ENCODE data around the gene LRRC37A3. TPM values are rescaled to one million over a fixed set of nuclear protein-coding genes. Genes with fewer than 3 reads are reported as not detected.
"Not testable (repeated sequence)": the region's sequence is repeated elsewhere in the genome, so short reads cannot be mapped to it uniquely, and the experiment has no call there.

LRRC37A3 gene
- total RNA-seq, 2 experiments from 2014 or later = 17.2 to 19.0 TPM

DNA sequence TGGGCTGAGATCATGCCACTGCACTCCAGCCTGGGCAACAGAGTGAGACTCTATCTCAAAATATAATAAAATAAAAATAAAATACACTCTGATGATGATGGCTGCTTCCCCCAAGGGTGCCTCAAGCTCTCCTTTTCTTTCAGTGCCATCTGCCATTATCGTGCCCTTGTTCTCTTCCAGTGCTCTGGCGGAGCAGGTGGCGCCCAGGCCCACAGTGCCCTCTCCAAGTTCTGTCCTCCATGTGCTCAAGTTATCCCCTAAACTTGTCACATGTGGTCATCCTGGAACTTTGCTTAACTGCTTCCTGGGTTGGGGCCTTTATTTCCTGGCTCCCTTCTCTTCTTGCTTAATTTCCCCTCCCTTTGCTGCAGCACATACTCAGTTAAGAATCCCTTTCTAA, 76.4 kb downstream of the LRRC37A3 start:
- not testable (repeated sequence) for DNase-seq, H3K27ac Mint-ChIP-seq, H3K9me3 Mint-ChIP-seq

DNA sequence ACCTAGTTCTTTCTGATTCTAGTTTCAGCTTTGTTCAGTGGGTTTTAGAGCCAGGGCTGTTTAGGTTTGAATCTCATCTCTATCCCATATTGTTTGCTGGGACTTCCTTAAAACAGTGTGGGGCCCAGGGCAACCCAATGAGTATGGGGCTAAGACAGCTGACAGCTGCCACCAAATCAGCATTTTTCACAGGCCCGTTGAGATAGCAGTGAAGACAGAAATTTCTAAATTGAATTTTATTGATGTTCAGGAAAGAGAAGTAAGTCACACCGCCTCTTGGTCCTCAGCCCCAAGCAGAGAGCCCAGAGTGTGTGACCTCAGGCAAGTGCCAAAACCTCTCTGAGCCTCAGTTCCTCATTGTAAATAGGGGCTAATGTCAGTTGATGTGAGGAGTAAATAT, 78.3 kb downstream of the LRRC37A3 start:
- POLR2A ChIA-PET; H3K4me1 Mint-ChIP-seq; H3K4me3 Mint-ChIP-seq; H3K36me3 Mint-ChIP-seq (ENCODE audit: low read depth); H3K27me3 Mint-ChIP-seq; H3K27ac Mint-ChIP-seq; DNase-seq; H3K9me3 Mint-ChIP-seq: not testable (repeated sequence)
- CTCF ChIA-PET = interaction anchor here (0.6 kb wide), 1 partner anchor 12 kb away, joined by 3 read pairs; no protein-coding TSS in a partner anchor

More for the DNA sequence above, 76.4 kb downstream of the LRRC37A3 start:
- H3K36me3 Mint-ChIP-seq (ENCODE audit: low read depth); CTCF ChIA-PET; H3K27me3 Mint-ChIP-seq; H3K4me3 Mint-ChIP-seq; H3K4me1 Mint-ChIP-seq; POLR2A ChIA-PET: not testable (repeated sequence)

DNA sequence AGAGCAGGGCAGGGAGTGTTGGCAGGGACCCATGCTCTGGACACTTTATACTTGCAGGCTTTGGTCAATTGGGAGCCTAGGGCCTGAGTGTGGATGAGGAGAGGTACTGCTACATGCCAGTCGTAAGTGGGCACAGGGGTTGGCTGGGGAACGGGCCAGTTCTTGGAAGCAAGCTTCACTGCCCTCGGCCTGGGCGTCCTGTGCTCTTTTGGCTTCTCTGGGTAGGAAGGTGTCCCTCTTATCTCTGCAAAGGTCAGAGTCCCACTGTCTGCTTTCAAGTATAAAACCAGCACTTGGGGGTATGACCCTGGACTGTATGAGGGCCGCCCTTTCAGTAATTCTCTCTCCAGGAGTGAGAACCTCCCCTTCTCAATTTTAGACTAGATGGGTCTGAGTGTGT, 80.8 kb downstream of the LRRC37A3 start:
- H3K4me3 Mint-ChIP-seq, H3K27ac Mint-ChIP-seq, H3K27me3 Mint-ChIP-seq, DNase-seq, H3K9me3 Mint-ChIP-seq, POLR2A ChIA-PET: not testable (repeated sequence)
- CTCF ChIA-PET = interaction anchor here (0.7 kb wide), 1 partner anchor 100 kb away, joined by 3 read pairs; no protein-coding TSS in a partner anchor
- Mint-ChIP-seq H3K4me1 (peaks cover 19% of the 10 kb centered on the region), H3K36me3 (ENCODE audit: low read depth) (peaks cover 17% of the 10 kb centered on the region)

DNA sequence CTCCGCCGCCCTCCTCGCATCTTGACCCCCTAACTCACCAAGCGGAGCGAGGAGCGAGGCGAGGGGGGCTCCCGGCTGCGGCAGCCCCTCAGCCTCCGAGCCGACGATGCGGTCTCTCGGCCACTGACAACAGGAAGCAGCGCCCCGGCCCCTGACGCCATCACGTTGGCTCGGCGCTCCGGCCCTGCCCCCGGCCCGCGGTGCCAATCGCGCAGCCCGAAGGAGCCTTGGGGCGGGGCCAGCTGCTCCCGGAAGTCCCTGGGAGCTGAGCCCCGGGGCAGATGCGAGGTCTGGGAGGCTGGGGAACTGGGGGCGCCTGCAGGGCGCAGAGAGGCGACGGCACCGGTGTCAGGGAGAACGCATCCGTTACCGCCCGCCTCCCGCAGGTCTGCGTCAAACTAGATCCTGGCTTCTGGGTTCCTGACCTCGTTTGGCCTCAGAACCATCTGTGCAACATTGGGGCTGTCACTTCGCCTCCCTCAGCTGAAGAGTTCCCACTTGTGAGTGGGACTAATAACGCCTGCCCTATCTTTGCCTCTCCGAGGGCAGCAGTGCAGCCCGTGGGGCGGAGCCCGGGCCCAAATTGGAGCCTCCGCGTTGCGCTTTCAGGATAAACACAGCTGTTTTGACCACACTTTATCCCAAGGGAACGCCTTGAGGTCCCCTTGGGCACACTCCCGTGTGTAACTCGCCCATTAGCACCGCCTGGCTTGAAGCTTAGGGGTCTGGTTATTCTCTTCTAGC, 82.1 kb downstream of the LRRC37A3 start:
- Mint-ChIP-seq H3K36me3 (ENCODE audit: low read depth) (peaks cover 17% of the 10 kb centered on the region), H3K4me3 (peak overlapping the region; percentile 89), H3K4me1 (peaks cover 19% of the 10 kb centered on the region), H3K27ac (peak overlapping the region; percentile 90)
- ChIA-PET POLR2A (interaction anchor here (0.9 to 1.8 kb wide), 2 partner anchors 57 to 128 kb away, joined by 4 to 9 read pairs; no protein-coding TSS in a partner anchor), CTCF (interaction anchor here (1.8 kb wide), 1 partner anchor 60 kb away, joined by 8 read pairs; no protein-coding TSS in a partner anchor)
- H3K27me3 Mint-ChIP-seq, H3K9me3 Mint-ChIP-seq: not testable (repeated sequence)
- DNase-seq = peak; percentile 91

DNA sequence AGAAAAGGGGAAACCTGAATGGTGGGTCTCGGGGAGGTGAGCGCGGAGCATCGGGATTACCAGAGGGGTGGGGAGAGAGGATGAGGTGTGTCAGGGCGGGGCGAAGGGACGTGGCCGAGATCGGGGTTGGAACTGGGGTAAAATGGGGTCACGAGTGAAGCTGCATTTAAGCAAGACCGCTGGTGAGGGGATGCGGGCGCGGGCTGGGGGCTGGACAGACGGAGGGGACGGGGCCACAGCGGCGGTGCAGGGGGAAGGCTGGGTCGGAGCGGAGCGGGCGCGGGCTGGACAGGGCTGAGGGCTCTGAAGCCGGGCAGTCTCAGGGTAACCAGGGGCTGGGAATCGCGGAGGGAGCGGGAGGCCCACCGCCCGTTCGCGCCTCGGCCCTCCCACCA, 82.7 kb downstream of the LRRC37A3 start:
- H3K9me3 Mint-ChIP-seq, H3K27me3 Mint-ChIP-seq: not testable (repeated sequence)
- H3K4me3 Mint-ChIP-seq = peak overlapping the region; percentile 89
- H3K4me1 Mint-ChIP-seq = peaks cover 19% of the 10 kb centered on the region
- peak; percentile 50 for DNase-seq
- ChIA-PET POLR2A (interaction anchor here (1.8 kb wide), 1 partner anchor 56 kb away, joined by 9 read pairs; no protein-coding TSS in a partner anchor), CTCF (interaction anchor here (1.8 kb wide), 1 partner anchor 60 kb away, joined by 8 read pairs; no protein-coding TSS in a partner anchor)
- H3K27ac Mint-ChIP-seq = peak overlapping the region; percentile 78
- H3K36me3 Mint-ChIP-seq (ENCODE audit: low read depth) = peaks cover 17% of the 10 kb centered on the region

DNA sequence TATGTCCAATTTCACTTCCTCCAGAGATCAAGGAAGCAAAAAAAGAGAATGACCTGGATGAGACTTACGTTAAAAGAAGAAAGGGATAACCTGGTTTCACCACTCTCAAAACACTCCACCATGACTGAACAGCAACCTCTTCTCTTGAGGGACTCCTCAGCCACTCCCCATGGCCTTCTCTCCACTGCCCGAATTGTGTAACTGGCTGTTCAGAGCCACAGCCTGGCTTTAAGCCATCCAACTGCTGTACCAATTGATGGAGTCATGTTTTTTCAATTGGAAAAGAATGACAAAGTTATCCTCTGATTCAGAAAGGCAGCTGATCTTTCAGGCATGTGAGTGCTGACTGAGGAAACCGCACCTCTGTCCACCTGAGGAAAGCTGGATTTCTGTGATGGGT, 85.2 kb downstream of the LRRC37A3 start:
- CTCF ChIA-PET, H3K9me3 Mint-ChIP-seq, POLR2A ChIA-PET, H3K27ac Mint-ChIP-seq, DNase-seq, H3K4me3 Mint-ChIP-seq, H3K27me3 Mint-ChIP-seq: not testable (repeated sequence)
- Mint-ChIP-seq H3K4me1 (peaks cover 30% of the 10 kb centered on the region), H3K36me3 (ENCODE audit: low read depth) (peaks cover 18% of the 10 kb centered on the region)

DNA sequence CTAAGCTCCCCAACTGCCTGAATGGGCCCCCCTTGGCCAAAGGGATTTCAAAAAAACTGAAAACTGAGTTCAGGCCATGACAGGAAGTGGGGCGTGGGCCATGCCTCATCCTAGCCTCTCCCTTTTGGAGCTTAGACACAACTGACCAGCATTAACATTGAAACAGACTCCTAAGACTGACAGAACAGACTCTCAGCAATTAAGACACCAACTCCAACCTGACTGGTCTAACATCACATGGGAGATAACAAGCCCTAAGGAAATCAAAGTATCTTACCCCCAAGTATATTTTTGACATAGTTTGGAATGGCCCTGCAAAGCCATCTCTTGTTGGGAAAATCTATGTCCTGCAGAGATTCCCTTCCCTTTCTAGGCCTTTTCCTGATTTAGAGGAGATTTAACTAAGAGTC, 88.6 kb downstream of the LRRC37A3 start:
- H3K27ac Mint-ChIP-seq, H3K9me3 Mint-ChIP-seq, POLR2A ChIA-PET, DNase-seq, CTCF ChIA-PET, H3K4me3 Mint-ChIP-seq, H3K27me3 Mint-ChIP-seq: not testable (repeated sequence)
- H3K4me1 Mint-ChIP-seq = peaks cover 21% of the 10 kb centered on the region
- peaks cover 19% of the 10 kb centered on the region for H3K36me3 Mint-ChIP-seq (ENCODE audit: low read depth)

DNA sequence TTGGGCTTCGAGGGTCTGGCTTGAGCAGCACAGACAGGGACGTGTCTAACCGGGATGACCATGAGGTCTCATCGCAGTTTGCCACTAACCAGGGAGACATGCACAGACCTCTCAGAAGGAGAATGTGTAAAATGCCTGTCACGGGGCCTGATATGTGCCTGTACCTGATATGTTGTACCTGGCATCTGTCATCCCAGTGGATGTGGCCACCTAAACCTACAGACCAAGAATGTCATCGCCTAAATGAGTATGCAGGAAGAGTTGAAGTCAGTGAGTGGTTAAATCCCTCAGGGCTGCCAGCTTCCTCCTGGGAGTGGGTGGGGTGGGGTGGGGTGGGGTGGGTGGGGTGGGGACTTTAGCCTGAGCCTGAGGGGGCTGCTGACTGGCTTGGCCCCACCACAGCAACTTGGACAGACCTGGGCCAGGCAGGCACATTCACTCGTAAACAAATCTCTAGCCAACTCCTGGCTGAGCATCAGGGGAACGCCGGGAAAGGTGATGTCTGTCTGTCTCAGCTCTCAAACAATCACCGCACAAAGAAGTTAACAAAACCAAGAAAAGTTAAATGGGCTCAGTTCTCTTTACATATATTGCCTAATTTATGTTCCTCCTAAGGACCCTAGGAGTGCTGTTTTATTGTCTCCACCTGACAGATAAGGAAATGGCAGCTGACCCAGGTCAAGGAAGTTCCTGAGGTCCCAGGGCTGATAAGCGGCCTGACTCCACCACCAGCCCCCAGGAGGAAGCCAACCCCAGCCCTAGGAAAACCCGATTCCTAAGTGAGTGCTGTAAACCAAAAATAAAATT, 89.3 kb downstream of the LRRC37A3 start:
- POLR2A ChIA-PET, CTCF ChIA-PET, H3K27me3 Mint-ChIP-seq: not testable (repeated sequence)

DNA sequence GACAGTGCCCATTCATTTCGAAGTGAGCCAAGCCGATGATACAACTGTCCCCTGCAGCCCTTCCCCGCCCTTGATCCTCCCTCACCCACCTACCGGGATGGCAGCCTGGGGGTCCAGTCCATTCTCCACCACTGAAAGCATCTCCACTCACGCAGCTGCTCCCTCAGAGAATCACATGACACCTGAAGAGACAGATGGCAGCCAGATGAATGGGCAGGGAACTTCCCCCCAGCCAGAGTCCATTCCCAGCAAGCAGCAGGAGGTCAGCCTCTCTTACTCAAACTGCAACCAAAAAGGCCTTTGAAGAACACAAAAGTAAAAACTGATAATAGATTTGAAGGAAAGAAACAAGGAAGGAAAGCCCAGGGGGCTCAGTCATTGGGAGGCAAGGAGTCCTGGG, 90.2 kb downstream of the LRRC37A3 start:
- H3K27me3 Mint-ChIP-seq, H3K4me3 Mint-ChIP-seq, DNase-seq, POLR2A ChIA-PET, CTCF ChIA-PET, H3K9me3 Mint-ChIP-seq, H3K27ac Mint-ChIP-seq: not testable (repeated sequence)
- H3K4me1 Mint-ChIP-seq = peaks cover 10% of the 10 kb centered on the region
- peaks cover 18% of the 10 kb centered on the region for H3K36me3 Mint-ChIP-seq (ENCODE audit: low read depth)

More for the DNA sequence above, 89.3 kb downstream of the LRRC37A3 start:
- H3K27ac Mint-ChIP-seq, DNase-seq, H3K9me3 Mint-ChIP-seq, H3K4me3 Mint-ChIP-seq: not testable (repeated sequence)
- peaks cover 15% of the 10 kb centered on the region for H3K4me1 Mint-ChIP-seq
- peaks cover 16% of the 10 kb centered on the region for H3K36me3 Mint-ChIP-seq (ENCODE audit: low read depth)

DNA sequence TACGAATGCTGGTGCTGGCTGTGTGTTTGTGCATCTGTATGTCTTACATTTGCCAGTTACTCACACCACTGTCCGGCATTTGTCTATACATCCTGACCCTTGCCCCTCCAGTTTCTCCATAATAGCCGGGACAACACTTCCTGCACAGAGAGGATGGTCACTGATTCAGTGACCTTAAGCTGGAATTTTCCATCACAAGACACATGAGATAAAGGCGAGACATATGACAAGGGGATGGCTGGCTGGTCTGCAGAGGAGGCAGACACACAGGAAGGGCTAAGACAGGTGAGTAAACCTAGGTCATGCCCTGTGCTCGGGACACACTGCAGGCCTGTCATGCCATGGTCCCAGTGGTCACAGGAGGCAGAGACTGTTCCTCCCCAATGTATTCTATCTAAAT, 100.4 kb downstream of the LRRC37A3 start:
- H3K36me3 Mint-ChIP-seq (ENCODE audit: low read depth) = peaks cover 46% of the 10 kb centered on the region
- not testable (repeated sequence) for H3K9me3 Mint-ChIP-seq, H3K27ac Mint-ChIP-seq

DNA sequence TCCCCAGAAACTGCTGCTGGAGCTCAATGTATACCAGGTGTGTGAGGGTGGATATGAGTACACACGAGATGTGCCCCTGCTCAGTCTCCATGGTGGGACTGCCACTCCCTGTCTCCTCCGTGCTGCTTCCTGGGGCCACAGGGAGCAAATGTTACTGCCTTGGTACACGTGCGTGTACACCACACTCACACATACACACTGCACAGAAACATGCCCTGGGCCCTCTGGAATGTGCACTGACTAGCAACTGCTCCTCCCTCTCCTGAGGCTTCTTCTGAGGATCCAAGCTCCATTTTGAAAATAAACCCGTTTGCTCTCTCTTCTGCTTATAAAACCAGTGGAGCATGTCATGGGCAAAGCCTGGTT, 103.5 kb downstream of the LRRC37A3 start:
- CTCF ChIA-PET, POLR2A ChIA-PET, H3K4me1 Mint-ChIP-seq, H3K9me3 Mint-ChIP-seq, H3K27ac Mint-ChIP-seq, H3K27me3 Mint-ChIP-seq, DNase-seq, H3K4me3 Mint-ChIP-seq: not testable (repeated sequence)
- peaks cover 32% of the 10 kb centered on the region for H3K36me3 Mint-ChIP-seq (ENCODE audit: low read depth)

More for the DNA sequence above, 100.4 kb downstream of the LRRC37A3 start:
- H3K27me3 Mint-ChIP-seq, DNase-seq, H3K4me3 Mint-ChIP-seq, POLR2A ChIA-PET, CTCF ChIA-PET, H3K4me1 Mint-ChIP-seq: not testable (repeated sequence)

DNA sequence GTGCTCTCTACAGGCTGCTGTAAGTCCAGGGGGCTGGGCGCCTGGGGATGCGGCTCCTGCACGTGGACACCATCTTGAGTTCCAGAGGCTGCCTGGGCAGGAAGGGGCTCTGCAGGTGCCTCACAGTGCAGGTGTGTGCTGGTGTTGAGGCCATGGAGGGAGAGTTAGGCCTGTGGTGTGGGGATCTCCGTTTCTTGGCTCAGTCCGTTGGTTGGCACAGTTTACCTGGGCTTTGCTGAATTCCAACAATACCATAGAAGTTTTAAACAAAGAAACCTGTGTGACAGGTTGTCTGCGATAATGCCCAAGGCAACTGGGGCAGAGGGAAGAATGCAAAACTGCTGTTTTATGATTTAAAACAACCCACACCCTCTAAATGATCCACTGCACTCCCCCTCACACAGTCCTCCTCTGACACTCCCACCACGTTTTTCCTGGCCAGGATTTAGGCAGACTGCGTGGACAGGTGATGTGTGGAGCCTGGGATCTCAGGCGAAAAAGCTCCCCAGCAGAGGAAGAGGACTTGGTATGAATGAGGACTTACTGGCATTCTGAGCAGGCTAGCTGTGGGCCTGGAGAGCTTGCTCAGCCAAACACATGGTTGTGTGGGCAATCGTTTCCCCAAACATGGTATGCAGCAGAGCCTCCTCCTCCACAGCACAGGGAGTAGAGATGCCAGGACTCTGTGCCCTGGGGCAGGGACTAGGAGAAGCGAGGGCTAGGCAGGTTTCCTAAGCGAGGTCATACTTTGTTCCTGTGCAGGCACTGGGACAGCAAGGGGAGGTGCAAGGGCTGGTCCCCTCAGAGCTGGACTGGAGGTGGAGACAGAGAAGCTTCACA, 104.1 kb downstream of the LRRC37A3 start:
- H3K4me3 Mint-ChIP-seq, POLR2A ChIA-PET, DNase-seq, H3K27ac Mint-ChIP-seq, H3K9me3 Mint-ChIP-seq, H3K27me3 Mint-ChIP-seq, CTCF ChIA-PET, H3K4me1 Mint-ChIP-seq: not testable (repeated sequence)
- H3K36me3 Mint-ChIP-seq (ENCODE audit: low read depth) = peaks cover 30% of the 10 kb centered on the region

Data from activated CD4-positive, alpha-beta memory T cell treated with anti-CD3 and anti-CD28 coated beads, Interleukin-2, amount 10 ng/mL, durations not matched to agents 7 days and 5 days (primary cell).